K562 (cell line): Measurements from ENCODE around the gene STIL. TPM values are rescaled to one million over a fixed set of nuclear protein-coding genes. Genes with fewer than 3 reads are reported as not detected.
A peak's percentile ranks its signal among the peaks of the same experiment; 100 is the strongest.

ENCODE experiments used
- BHLHE40 ChIP-seq: IDR thresholded peaks from 2 replicates; pipeline ENCODE4 v1.6.1; 2011; ENCODE audit warnings: low read length, improper control_type of control experiment
- CXXC5 ChIP-seq: fragments of 250-450 bp; sonication (Bioruptor Pico); IDR thresholded peaks from 2 replicates; pipeline ENCODE4 v1.8.0; 2022; ENCODE audit warnings: inconsistent platforms, mild to moderate bottlenecking, moderate library complexity
- HMG20A ChIP-seq: fragments of 450-650 bp; formaldehyde crosslinking; conservative IDR thresholded peaks from 2 replicates; pipeline ENCODE4 v1.4.0; 2020; ENCODE audit warnings: mild to moderate bottlenecking, mixed read lengths
- MAFF ChIP-seq: IDR thresholded peaks from 2 replicates; pipeline ENCODE4 v1.6.1; 2012; ENCODE audit warnings: low read length, improper control_type of control experiment
- MAFK ChIP-seq: IDR thresholded peaks from 2 replicates; pipeline ENCODE4 v1.6.1; 2011; ENCODE audit warnings: low read length, improper control_type of control experiment
- NEUROD1 ChIP-seq: fragments of 150-350 bp; IDR thresholded peaks from 2 replicates; pipeline ENCODE4 v1.6.1; 2014; ENCODE audit warnings: borderline replicate concordance, low read length, low read depth; ENCODE audit not compliant: partially characterized antibody
- PHTF2 ChIP-seq: fragments of 250-450 bp; sonication (Bioruptor Pico); IDR thresholded peaks from 2 replicates; pipeline ENCODE4 v1.5.0; 2021; ENCODE audit warnings: mild to moderate bottlenecking
- SMARCE1 ChIP-seq: fragments of 450-650 bp; IDR thresholded peaks from 2 replicates; pipeline ENCODE4 v1.7.1; 2016; ENCODE audit warnings: mild to moderate bottlenecking
- SP1 ChIP-seq: sonication (generic); formaldehyde crosslinking; IDR thresholded peaks from 2 replicates; pipeline ENCODE4 v1.8.1; 2022; ENCODE audit warnings: mild to moderate bottlenecking, missing genetic modification reagents
- SREBF1 ChIP-seq: fragments of 150-350 bp; IDR thresholded peaks from 2 replicates; pipeline ENCODE4 v1.6.1; 2014; ENCODE audit warnings: antibody characterized with exemption, low read depth, low read length, borderline replicate concordance
- SRSF3 ChIP-seq: fragments of 200-400 bp; formaldehyde crosslinking; IDR thresholded peaks from 2 replicates; pipeline ENCODE4 v1.6.1; 2016; ENCODE audit warnings: mild to moderate bottlenecking, low read length, moderate library complexity; ENCODE audit not compliant: insufficient read depth
- TAF15 ChIP-seq: fragments of 200-400 bp; formaldehyde crosslinking; IDR thresholded peaks from 2 replicates; pipeline ENCODE4 v1.6.1; 2017; ENCODE audit warnings: mild to moderate bottlenecking, low read depth, low read length, moderate library complexity
- TCFL5 ChIP-seq: fragments of 250-450 bp; sonication (Bioruptor Pico); conservative IDR thresholded peaks from 2 replicates; pipeline ENCODE4 v1.6.1; 2021; ENCODE audit warnings: mild to moderate bottlenecking, moderate library complexity, matching md5 sums
- ZKSCAN3 ChIP-seq: fragments of 250-450 bp; sonication (Bioruptor Pico); IDR thresholded peaks from 2 replicates; pipeline ENCODE4 v1.4.0; 2020
- ZNF384 ChIP-seq: IDR thresholded peaks from 2 replicates; pipeline ENCODE4 v1.6.1; 2012; ENCODE audit warnings: low read depth, low read length, improper control_type of control experiment
- polyA plus RNA-seq, 8 experiments: library from polyadenylated mRNA; depleted of rRNA in 4 of 8; stranded (reverse) in 5 of 8; unstranded in 3 of 8; fragments of >200 nt; fragmentation: Nextera tagmentation in 2 of 8; fragmentation: Illumina TruSeq in 1 of 8; extraction: Ambion mirVana in 2 of 8; extraction: Trizol in 1 of 8; gene quantifications; 2 replicates each; pipeline versions ENCODE4 v1.2.1 to v1.2.3, GENCODE V29; 2011 to 2014; ENCODE audit warnings: inconsistent platforms in 1 of 8, missing spikeins in 1 of 8
- total RNA-seq, 7 experiments: library from RNA; depleted of rRNA in 6 of 7; stranded (reverse); fragments of >200 nt in 6 of 7; fragmentation: Illumina TruSeq in 2 of 7; extraction: Trizol in 2 of 7; gene quantifications; 2 replicates each; pipeline versions ENCODE4 v1.2.1 to v1.2.3, GENCODE V29; 2011 to 2021; ENCODE audit warnings: low replicate concordance in 1 of 7
- TF ChIP-seq, protein P1 (sequence below): sonication (generic); formaldehyde crosslinking; IDR thresholded peaks from 2 replicates; pipeline ENCODE4 v1.8.1; 2022; ENCODE audit warnings: missing genetic modification reagents
- TF ChIP-seq, protein P2 (sequence below): fragments of 200-400 bp; formaldehyde crosslinking; IDR thresholded peaks from 2 replicates; pipeline ENCODE4 v1.6.1; 2017; ENCODE audit warnings: mild to moderate bottlenecking, low read depth, low read length, moderate library complexity
- TF ChIP-seq, protein P3 (sequence below): fragments of 200-800 bp; sonication (Bioruptor generic); IDR thresholded peaks from 2 replicates; pipeline ENCODE4 v1.6.1; 2016; ENCODE audit warnings: missing genetic modification characterization, missing compliant biosample characterization
- TF ChIP-seq, protein P4 (sequence below): fragments of 250-450 bp; sonication (Bioruptor Pico); IDR thresholded peaks from 2 replicates; pipeline ENCODE4 v1.9.0; 2021; ENCODE audit warnings: mild to moderate bottlenecking

The STIL gene
- total and polyA plus RNA-seq, 9 of the 15 experiments (the other 6 are each of a cell fraction or from before 2014, with no cell fraction given) = 10.5 to 77.4 (median 39.6) TPM

DNA sequence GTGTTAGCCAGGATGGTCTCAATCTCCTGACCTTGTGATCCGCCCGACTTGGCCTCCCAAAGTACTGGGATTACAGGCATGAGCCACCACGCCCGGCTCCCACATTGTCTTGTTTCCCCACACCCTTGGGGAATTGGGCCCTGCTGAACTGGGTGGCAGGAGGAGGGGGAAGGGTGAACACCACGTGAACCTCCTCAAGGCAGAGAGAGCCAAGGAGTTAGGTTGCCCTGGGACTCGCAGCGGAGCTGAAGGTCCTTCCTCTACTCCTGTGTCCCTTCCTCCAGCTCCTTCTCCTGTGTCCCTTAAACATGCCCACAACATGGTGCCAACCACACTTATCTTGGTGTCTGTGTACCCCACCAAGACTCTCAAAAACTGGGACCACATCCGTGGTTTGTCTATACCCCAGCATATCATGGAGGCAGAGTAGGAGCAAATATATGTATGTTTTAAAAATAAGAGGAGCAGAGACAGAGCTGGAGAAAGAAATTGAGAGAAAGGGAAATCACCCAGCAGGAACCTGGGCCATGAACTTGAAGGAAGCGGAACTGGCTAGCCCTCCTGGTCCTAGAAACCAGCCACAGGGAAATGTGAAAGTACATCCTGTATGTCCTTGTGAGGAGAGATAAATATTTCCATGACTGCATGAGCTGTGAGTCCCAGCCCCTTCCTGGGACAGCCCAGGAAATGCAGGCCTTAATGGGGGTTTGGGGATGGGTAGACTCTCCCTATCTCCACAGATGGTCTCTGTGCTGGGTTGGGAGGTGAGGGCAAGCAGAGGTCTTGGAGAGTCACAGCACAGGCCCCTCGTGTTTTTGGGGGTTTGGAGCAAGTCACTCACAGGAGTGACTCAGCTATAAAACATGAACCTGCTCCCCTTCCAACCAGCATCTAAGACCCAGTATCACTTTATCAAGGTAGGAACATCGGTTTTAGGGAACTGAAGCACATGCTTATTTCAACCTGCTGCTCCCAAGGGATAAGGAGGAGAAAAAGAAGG lies 72.5 kb downstream of the STIL start (continued):
- TF ChIP-seq, protein P1, sequence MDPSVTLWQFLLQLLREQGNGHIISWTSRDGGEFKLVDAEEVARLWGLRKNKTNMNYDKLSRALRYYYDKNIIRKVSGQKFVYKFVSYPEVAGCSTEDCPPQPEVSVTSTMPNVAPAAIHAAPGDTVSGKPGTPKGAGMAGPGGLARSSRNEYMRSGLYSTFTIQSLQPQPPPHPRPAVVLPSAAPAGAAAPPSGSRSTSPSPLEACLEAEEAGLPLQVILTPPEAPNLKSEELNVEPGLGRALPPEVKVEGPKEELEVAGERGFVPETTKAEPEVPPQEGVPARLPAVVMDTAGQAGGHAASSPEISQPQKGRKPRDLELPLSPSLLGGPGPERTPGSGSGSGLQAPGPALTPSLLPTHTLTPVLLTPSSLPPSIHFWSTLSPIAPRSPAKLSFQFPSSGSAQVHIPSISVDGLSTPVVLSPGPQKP (CRISPR knock-in tag) = no peak
- TF ChIP-seq ZKSCAN3 (CRISPR knock-in tag) (no peak), TCFL5 (CRISPR knock-in tag) (no peak), NEUROD1 (no peak), ZNF384 (no peak), PHTF2 (CRISPR knock-in tag) (no peak), TAF15 (no peak), MAFF (peak; percentile 80), HMG20A (no peak), SMARCE1 (no peak; the same call in none of the 2 replicates), SP1 (CRISPR knock-in tag) (0 out of 2 replicates have a peak, but pooled peaks have one; percentile 26), MAFK (peak; percentile 61; the same call in 1 of the 2 replicates), BHLHE40 (no peak), SRSF3 (no peak), CXXC5 (CRISPR knock-in tag) (peak; percentile 34), SREBF1 (no peak)
- TF ChIP-seq, protein P2, sequence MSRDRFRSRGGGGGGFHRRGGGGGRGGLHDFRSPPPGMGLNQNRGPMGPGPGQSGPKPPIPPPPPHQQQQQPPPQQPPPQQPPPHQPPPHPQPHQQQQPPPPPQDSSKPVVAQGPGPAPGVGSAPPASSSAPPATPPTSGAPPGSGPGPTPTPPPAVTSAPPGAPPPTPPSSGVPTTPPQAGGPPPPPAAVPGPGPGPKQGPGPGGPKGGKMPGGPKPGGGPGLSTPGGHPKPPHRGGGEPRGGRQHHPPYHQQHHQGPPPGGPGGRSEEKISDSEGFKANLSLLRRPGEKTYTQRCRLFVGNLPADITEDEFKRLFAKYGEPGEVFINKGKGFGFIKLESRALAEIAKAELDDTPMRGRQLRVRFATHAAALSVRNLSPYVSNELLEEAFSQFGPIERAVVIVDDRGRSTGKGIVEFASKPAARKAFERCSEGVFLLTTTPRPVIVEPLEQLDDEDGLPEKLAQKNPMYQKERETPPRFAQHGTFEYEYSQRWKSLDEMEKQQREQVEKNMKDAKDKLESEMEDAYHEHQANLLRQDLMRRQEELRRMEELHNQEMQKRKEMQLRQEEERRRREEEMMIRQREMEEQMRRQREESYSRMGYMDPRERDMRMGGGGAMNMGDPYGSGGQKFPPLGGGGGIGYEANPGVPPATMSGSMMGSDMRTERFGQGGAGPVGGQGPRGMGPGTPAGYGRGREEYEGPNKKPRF = no peak
- TF ChIP-seq, protein P3, sequence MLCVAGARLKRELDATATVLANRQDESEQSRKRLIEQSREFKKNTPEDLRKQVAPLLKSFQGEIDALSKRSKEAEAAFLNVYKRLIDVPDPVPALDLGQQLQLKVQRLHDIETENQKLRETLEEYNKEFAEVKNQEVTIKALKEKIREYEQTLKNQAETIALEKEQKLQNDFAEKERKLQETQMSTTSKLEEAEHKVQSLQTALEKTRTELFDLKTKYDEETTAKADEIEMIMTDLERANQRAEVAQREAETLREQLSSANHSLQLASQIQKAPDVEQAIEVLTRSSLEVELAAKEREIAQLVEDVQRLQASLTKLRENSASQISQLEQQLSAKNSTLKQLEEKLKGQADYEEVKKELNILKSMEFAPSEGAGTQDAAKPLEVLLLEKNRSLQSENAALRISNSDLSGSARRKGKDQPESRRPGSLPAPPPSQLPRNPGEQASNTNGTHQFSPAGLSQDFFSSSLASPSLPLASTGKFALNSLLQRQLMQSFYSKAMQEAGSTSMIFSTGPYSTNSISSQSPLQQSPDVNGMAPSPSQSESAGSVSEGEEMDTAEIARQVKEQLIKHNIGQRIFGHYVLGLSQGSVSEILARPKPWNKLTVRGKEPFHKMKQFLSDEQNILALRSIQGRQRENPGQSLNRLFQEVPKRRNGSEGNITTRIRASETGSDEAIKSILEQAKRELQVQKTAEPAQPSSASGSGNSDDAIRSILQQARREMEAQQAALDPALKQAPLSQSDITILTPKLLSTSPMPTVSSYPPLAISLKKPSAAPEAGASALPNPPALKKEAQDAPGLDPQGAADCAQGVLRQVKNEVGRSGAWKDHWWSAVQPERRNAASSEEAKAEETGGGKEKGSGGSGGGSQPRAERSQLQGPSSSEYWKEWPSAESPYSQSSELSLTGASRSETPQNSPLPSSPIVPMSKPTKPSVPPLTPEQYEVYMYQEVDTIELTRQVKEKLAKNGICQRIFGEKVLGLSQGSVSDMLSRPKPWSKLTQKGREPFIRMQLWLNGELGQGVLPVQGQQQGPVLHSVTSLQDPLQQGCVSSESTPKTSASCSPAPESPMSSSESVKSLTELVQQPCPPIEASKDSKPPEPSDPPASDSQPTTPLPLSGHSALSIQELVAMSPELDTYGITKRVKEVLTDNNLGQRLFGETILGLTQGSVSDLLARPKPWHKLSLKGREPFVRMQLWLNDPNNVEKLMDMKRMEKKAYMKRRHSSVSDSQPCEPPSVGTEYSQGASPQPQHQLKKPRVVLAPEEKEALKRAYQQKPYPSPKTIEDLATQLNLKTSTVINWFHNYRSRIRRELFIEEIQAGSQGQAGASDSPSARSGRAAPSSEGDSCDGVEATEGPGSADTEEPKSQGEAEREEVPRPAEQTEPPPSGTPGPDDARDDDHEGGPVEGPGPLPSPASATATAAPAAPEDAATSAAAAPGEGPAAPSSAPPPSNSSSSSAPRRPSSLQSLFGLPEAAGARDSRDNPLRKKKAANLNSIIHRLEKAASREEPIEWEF (CRISPR knock-in tag) = no peak
- TF ChIP-seq, protein P4, sequence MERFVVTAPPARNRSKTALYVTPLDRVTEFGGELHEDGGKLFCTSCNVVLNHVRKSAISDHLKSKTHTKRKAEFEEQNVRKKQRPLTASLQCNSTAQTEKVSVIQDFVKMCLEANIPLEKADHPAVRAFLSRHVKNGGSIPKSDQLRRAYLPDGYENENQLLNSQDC (CRISPR knock-in tag) = no peak
